A673 (cell line): Measurements from ENCODE around the gene CACNA2D3. TPM values are rescaled to one million over a fixed set of nuclear protein-coding genes. Genes with fewer than 3 reads are reported as not detected.

Experiments used
- BruUV-seq: library from RNA; stranded (reverse); fragments of 400-500 nt; replicated peaks from 2 replicates; lab custom pipeline; 2021; lab: Mats Ljungman, UMichigan
- CTCF ChIA-PET: fragments of 300-600 bp; sonication (Branson Sonifier 250); formaldehyde crosslinking; loops from one replicate; lab custom pipeline; 2022; ENCODE audit warnings: antibody characterized with exemption; lab: Charles Lee
- POLR2A ChIA-PET: fragments of 300-600 bp; sonication (Branson Sonifier 250); formaldehyde crosslinking; loops from one replicate; lab custom pipeline; 2022; ENCODE audit warnings: antibody characterized with exemption; ENCODE audit not compliant: low non-redundant PET; lab: Charles Lee
- DNase-seq: peaks from one replicate; pipeline ENCODE4 v3.0.0-alpha.2; 2015; ENCODE audit warnings: low spot score
- H3K27ac ChIP-seq: fragments of 200-600 bp; sonication (generic); 2 replicates; pipeline ENCODE4 v1.5.1; 2016; ENCODE audit warnings: mixed run types, low read depth, mild to moderate bottlenecking, mixed read lengths, antibody characterized with exemption, low read length; ENCODE audit not compliant: poor library complexity, severe bottlenecking
- H3K27me3 ChIP-seq: fragments of 200-600 bp; sonication (generic); replicated peaks from 2 replicates; pipeline ENCODE4 v1.6.1; 2017; ENCODE audit warnings: mixed run types, low read depth, mild to moderate bottlenecking, mixed read lengths, antibody characterized with exemption, low read length; ENCODE audit not compliant: insufficient read depth, poor library complexity
- H3K36me3 ChIP-seq: fragments of 200-600 bp; sonication (generic); 2 replicates; pipeline ENCODE4 v1.6.1; 2016; ENCODE audit warnings: mixed run types, mild to moderate bottlenecking, mixed read lengths, antibody characterized with exemption, low read length; ENCODE audit not compliant: insufficient read depth, poor library complexity, severe bottlenecking
- H3K4me1 ChIP-seq: fragments of 200-600 bp; sonication (generic); 2 replicates; pipeline ENCODE4 v1.6.1; 2017; ENCODE audit warnings: mixed run types, mild to moderate bottlenecking, mixed read lengths, antibody characterized with exemption, low read length; ENCODE audit not compliant: insufficient read depth, poor library complexity, severe bottlenecking
- H3K4me3 ChIP-seq: fragments of 200-600 bp; sonication (generic); 2 replicates; pipeline ENCODE4 v1.5.1; 2016; ENCODE audit warnings: low read depth, mixed run types, mild to moderate bottlenecking, mixed read lengths, low read length; ENCODE audit not compliant: poor library complexity, severe bottlenecking
- H3K9me3 ChIP-seq: fragments of 200-600 bp; sonication (generic); 2 replicates; pipeline ENCODE4 v1.6.1; 2016; ENCODE audit warnings: mixed run types, low read depth, mild to moderate bottlenecking, mixed read lengths, antibody characterized with exemption, low read length; ENCODE audit not compliant: poor library complexity, severe bottlenecking
- CTCF ChIP-seq: fragments of 300-800, 200-600 bp; sonication (generic); conservative IDR thresholded peaks from 2 replicates; pipeline ENCODE4 v1.5.1; 2017; ENCODE audit warnings: low read depth, mild to moderate bottlenecking, antibody characterized with exemption, low read length, moderate library complexity, mixed read lengths
- EZH2 ChIP-seq: fragments of 200-600 bp; sonication (generic); IDR thresholded peaks from 2 replicates; pipeline ENCODE4 v1.6.1; 2017; ENCODE audit warnings: borderline replicate concordance, low read depth, mild to moderate bottlenecking, mixed read lengths, antibody characterized with exemption, low read length; ENCODE audit not compliant: poor library complexity, severe bottlenecking
- intact Hi-C: fragments of 100-400 bp; cut with micrococcal nuclease; formaldehyde crosslinking; loops from one replicate; pipeline ENCODE4 v1.10.0; 2022; ENCODE audit not compliant: unreplicated experiment
- total RNA-seq: library from RNA; stranded (reverse); gene quantifications from 2 replicates; pipeline ENCODE4 v1.2.3, GENCODE V29; 2021

Gene CACNA2D3
- total RNA-seq, 1 experiment from 2014 or later, result not detected

- no peaks in the 10 kb centered on the region for H3K36me3 ChIP-seq
- ChIA-PET POLR2A (no interaction called here), CTCF (no interaction called here)
- TF ChIP-seq EZH2, result no peak
- peak; percentile 40; the same call in 1 of the 2 replicates for TF ChIP-seq CTCF
- no peaks in the 10 kb centered on the region for H3K27me3 ChIP-seq
- no TSS peak for BruUV-seq
- intact Hi-C loops, result no loop called here
- no peaks in the 10 kb centered on the region for H3K4me1 ChIP-seq
- no peak overlapping the region for H3K4me3 ChIP-seq
- H3K9me3 ChIP-seq, result no peaks in the 10 kb centered on the region
- DNase-seq, result no peak
- H3K27ac ChIP-seq, result no peak overlapping the region
Measured at GRCh38 chr3:54837964-54838363, 715.6 kb downstream of the CACNA2D3 start.

- intact Hi-C loops, result no loop called here
- POLR2A ChIA-PET, result no interaction called here
- Histone ChIP-seq H3K4me1 (no peaks in the 10 kb centered on the region), H3K27ac (no peak overlapping the region), H3K36me3 (no peaks in the 10 kb centered on the region), H3K4me3 (no peak overlapping the region), H3K27me3 (peaks cover 28% of the 10 kb centered on the region), H3K9me3 (no peaks in the 10 kb centered on the region)
- TF ChIP-seq EZH2 (no peak), CTCF (no peak)
- no peak for DNase-seq
- CTCF ChIA-PET, result no interaction called here
- no TSS peak for BruUV-seq
Measured at GRCh38 chr3:54841471-54841870, 719.1 kb downstream of the CACNA2D3 start.

GRCh38 chr3:54843352-54843751, 721.0 kb downstream of the CACNA2D3 start:
- no peak for DNase-seq
- CTCF ChIA-PET, result interaction anchor here (0.7 kb wide), 1 partner anchor 746 kb away, joined by 10 read pairs; no protein-coding TSS in a partner anchor
- BruUV-seq, result no TSS peak
- Histone ChIP-seq H3K27me3 (peaks cover 45% of the 10 kb centered on the region), H3K4me1 (no peaks in the 10 kb centered on the region), H3K36me3 (no peaks in the 10 kb centered on the region), H3K27ac (no peak overlapping the region), H3K4me3 (no peak overlapping the region), H3K9me3 (no peaks in the 10 kb centered on the region)
- TF ChIP-seq EZH2 (no peak), CTCF (no peak)
- POLR2A ChIA-PET, result no interaction called here
- intact Hi-C loops, result no loop called here
